HL-60/S4 (cell line): ENCODE results near the gene IL18RAP.

Experiments used
- in situ Hi-C: fragments of 300-500 bp; cut with MboI; formaldehyde crosslinking; loops from 2 replicates; pipeline ENCODE4 v1.14.3; 2022; ENCODE audit warnings: low sequenced_read_pairs

Gene IL18RAP

DNA sequence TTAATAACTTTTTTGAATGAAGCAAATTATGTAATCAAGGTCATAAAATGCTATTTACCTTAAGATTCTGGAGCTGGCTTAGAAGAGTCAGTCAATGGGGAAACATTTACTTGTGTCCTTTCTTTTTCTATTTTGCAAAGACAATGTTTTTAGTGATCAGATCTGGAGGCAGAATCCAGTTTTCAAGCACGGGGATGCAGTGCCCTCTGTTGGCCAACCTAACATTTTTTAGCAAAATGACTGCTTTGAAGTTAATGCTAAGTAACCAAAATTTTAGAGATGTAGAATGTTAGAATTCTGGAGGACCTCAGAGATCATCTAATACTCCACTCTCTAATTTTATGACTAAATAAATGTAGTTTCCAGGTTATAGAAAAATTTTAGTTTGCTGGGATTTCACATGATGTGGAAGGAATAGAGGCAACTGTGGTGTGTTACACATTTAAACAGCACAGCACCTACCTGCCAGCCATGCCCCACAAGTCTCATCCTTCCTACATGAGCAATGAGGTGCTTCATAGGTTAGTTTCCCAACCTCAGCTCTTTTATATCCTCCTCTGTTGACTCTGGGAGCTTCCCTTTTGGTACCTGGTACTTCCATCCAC lies 26.5 kb downstream of the IL18RAP start:
- in situ Hi-C loops = loop anchor here (10.0 to 25.0 kb wide), 2 partner anchors 425 to 1112 kb away; no protein-coding TSS in a partner anchor

DNA sequence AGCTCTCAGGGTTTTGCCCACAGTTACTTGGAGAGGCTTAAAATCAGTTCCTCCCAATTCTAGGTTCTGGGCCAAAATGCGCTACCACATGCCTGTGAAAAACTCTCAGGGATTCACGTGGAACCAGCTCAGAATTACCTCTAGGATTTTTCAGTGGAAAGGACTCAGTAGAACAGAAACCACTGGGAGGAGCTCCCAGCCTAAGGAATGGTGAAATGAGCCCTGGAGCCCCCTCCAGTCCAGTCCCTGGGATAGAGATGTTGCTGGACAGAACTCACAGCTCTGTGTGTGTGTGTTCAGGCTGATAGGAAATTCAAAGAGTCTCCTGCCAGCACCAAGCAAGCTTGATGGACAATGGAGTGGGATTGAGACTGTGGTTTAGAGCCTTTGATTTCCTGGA lies 29.0 kb downstream of the IL18RAP start:
- in situ Hi-C loops = no loop called here

GRCh38 chr2:102453501-102453900 lies 30.5 kb downstream of the IL18RAP start:
- in situ Hi-C loops = no loop called here

DNA sequence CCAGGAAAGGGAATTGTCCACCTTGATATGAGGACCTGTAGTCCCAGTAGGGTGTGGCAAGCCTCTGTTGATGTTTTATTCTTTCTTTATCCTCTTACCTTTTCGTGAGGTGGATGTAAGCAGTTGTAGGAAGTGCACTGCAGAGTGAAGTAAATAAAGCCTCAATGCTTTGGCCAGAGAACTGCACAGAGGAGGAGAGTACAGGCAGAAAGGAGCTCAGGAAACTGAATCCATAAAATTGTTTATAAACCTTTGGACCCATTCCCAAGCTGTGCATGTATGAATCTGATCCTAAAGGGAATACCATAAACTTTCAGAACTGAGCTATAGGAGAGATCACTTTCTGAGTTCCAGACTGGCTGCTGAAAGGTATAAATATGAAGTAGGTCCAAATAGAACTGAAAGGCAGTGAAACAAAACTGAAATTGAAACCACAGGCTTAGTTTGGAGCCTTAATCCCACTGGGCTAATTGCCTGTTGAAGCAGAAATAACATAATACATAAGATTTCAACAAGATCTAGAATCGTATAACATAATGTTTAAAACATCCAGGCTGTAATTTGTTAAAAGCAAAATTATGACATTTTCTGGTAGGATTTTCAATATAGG lies 32.2 kb downstream of the IL18RAP start:
- in situ Hi-C loops = no loop called here

GRCh38 chr2:102460467-102460866 lies 37.5 kb downstream of the IL18RAP start:
- in situ Hi-C loops = no loop called here

DNA sequence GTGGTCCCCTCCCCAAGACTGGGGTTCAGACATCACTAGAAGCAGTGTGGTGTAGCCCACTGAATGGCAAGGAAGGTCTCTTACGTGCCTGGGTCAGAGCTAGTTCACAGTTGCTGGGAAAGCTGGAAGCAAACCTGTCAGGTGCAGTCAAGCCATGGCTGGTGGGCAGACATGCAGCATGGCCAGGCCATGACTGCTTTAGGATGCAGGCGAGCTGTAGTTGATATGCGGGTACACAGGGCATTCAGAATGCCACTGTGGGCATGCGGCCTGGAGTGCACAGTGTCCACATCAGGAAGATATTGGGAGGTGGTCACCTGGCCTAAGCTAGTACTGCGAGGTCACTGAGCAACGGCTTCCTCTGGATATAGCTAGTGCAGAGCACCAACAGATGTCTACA lies 38.2 kb downstream of the IL18RAP start:
- in situ Hi-C loops = no loop called here

GRCh38 chr2:102463160-102463559 lies 40.2 kb downstream of the IL18RAP start:
- in situ Hi-C loops = no loop called here

DNA sequence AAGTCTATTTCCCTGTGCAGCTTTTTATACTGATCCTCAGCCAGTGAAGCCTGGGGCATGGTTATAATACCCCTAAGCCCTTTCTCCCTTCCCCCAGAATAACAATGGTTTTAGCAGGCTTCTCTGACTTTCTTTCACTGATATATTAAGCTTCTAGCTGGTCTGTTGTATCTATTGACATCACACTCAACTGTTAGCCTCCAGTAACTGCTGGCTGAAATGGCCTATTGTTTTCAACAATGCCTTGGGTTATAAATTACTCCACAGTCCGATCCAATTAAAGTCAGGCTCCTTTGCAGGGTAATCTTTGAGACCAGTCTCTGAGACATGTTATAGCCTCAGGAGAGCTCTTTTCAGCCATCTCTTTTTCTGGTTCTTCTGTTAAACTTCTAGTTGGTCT lies 47.2 kb downstream of the IL18RAP start:
- in situ Hi-C loops = loop anchor here (10.0 kb wide), 1 partner anchor 125 kb away; no protein-coding TSS in a partner anchor

- in situ Hi-C loops = loop anchor here (10.0 kb wide), 1 partner anchor 122 kb away; no protein-coding TSS in a partner anchor
Observed at GRCh38 chr2:102473020-102473419, 50.1 kb downstream of the IL18RAP start, which contains the start of gene SLC9A4. TSS of gene SLC9A4 (plus strand) at chr2:102473226. CDS start at chr2:102473760, 534 bp downstream.

DNA sequence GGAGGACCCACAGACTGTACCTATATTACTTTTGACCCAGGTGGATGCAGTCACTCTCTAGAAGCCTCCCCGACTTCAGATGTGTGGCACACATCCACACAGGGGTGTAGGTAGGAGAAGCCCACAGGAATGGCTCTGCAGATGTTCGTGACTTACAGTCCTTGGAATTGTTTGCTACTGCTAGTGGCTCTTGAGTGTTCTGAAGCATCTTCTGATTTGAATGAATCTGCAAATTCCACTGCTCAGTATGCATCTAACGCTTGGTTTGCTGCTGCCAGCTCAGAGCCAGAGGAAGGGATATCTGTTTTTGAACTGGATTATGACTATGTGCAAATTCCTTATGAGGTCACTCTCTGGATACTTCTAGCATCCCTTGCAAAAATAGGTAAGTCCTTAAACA lies 50.7 kb downstream of the IL18RAP start:
- in situ Hi-C loops = loop anchor here (10.0 kb wide), 1 partner anchor 121 kb away; no protein-coding TSS in a partner anchor

GRCh38 chr2:102474785-102475184 lies 51.8 kb downstream of the IL18RAP start:
- in situ Hi-C loops = loop anchor here (10.0 kb wide), 1 partner anchor 120 kb away; no protein-coding TSS in a partner anchor

- in situ Hi-C loops = loop anchor here (10.0 kb wide), 1 partner anchor 116 kb away; no protein-coding TSS in a partner anchor
Observed at GRCh38 chr2:102478686-102479470, 55.9 kb downstream of the IL18RAP start.

DNA sequence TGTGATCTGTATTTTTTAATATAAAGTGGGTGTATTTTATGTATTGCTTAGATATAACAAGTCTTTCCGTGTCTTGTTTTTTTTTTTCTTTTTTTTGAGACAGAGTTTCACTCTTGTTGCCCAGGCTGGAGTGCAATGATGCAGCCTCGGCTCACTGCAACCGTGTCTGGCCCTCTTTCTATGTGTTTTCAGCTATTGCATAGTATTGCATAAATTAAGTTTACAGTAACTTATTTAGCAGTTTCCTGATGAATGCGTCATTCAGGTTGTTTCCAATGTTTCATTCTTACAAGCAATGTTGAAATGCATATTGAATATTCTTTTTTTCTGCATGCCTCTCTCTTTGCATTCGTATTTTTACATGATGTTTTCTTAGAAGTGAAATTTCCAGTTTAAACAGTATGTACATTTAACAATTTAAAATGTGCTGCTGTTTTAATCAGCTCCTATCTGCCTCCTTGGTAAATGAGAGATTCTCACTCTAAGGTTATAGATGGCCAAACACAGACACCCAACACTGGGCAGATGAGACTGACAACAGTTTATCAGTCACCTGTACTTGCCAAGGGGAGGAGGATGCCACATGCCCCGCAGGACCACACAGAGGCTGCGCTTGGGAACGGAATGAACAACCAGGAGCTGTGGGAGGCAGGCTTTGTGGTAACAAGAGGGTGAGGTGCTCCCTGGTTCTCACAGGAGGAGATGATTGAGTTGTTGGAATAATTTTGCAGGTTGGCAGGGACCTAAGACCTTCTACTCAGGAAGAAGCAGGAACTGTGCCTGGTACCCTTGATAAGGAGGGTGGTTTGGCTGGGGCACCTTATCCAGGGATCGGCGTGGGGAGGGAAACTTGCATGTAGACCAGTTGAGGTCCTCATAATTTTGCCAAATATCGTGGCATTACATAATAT lies 57.6 kb downstream of the IL18RAP start:
- in situ Hi-C loops = no loop called here

DNA sequence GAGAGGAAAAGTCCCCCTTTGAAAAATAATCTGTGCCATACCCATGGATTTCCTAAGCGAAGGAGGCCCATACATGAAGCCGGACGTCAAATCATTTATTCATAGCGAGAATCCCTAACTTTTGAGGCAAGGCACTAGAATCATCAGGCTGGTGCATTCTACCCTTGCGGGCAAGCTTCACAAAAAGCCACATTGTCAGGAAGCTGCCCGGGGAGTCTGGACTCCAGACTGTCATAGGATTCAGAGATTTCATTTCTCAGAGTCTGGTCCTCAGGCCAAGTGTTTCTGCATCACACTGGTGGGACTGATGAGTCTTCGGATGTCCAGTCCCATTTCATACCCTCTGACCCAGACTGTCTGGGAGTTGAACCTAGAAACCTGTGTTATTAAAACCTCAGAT lies 59.0 kb downstream of the IL18RAP start:
- in situ Hi-C loops = no loop called here

- in situ Hi-C loops = no loop called here
Observed at GRCh38 chr2:102483086-102483485, 60.1 kb downstream of the IL18RAP start.

- in situ Hi-C loops = no loop called here
Observed at GRCh38 chr2:102484310-102485061, 61.5 kb downstream of the IL18RAP start.

DNA sequence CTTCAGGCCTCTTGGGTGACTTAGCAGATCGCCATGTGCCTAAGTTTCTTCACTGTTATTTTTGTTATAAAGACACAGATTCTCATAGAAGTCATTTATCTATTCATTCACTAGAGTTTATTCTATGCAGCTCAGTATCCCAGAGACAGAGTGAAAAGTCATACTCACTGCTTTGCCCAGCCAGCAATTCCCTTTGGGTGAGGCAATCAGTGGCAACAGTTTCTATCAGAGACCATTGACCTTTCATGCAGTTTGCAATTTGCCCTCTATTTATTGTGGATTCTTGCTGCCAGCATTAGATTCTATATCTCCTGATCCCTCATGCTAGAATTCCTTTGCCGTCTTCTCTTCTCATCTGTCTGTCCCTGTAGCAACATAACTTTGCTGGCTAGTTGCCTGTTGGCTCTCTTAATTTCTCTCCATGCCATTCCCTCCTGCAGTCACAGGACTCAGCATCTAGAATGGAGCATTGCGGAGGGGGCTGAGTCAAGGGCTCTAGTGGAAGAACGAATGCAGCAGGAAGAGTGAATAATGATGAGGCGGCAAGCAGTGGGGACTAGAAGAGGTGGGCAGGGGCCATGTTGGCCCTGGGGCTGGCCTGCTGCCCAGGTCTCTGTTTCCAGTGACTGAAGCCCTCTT lies 62.3 kb downstream of the IL18RAP start:
- in situ Hi-C loops = no loop called here

- in situ Hi-C loops = no loop called here
Observed at GRCh38 chr2:102486941-102487702, 64.2 kb downstream of the IL18RAP start.
